ENCODE results near the gene PLOD1. TPM values are rescaled to one million over a fixed set of nuclear protein-coding genes. Genes with fewer than 3 reads are reported as not detected.
A peak's percentile ranks its signal among the peaks of the same experiment; 100 is the strongest.

The PLOD1 gene
- total RNA-seq (2021): 64.1 and 65.0 TPM in 2 replicates
- percentile 50 among the genes with signal in this experiment for Bru-seq, nascent RNA
- BruChase-seq, experiment 1, labeled RNA remaining after a 2-hour chase: percentile 51 among the genes with signal in this experiment
- percentile 64 among the genes with signal in this experiment for BruChase-seq, experiment 2, labeled RNA remaining after a 6-hour chase
- long read RNA-seq, transcript PLOD1-201 (19 exons, 2,940 nt): major isoform, 74 of 104 reads
- long read RNA-seq, partial matches to known transcripts: 23 of 104 reads
- long read RNA-seq, other reads (novel, unspliced or antisense): 7 of 104 reads

- Histone ChIP-seq H3K4me3 (peak within 1 kb of the TSS; percentile 63), H3F3A (ENCODE audit: insufficient read depth, low read depth) (no peaks in the 10 kb centered on the region), H2AFZ (peak within 1 kb of the TSS; percentile 97), H3K9me2 (ENCODE audit: insufficient read depth) (no peaks in the 10 kb centered on the region), H3K4me2 (peak within 1 kb of the TSS; percentile 91), H3K79me2 (ENCODE audit: low read depth) (no peaks in the 10 kb centered on the region), H4K20me1 (ENCODE audit: insufficient read depth) (no peaks in the 10 kb centered on the region), H3K27me3 (ENCODE audit: insufficient read depth, low read depth) (no peaks in the 10 kb centered on the region), H3K4me1 (replicated peaks; ENCODE audit: insufficient read depth) (0 out of 2 replicates have a peak, but pooled peaks cover 5% of the 10 kb centered on the region), H3K9me3 (ENCODE audit: insufficient read depth, low read depth) (no peaks in the 10 kb centered on the region), H3K27ac (no peak within 1 kb of the TSS), H3K36me3 (ENCODE audit: low read depth) (no peaks in the 10 kb centered on the region)
- BruUV-seq (replicated peaks): no TSS peak
- TF ChIP-seq CTCF (conservative IDR thresholded peaks at IDR 0.05): no peak
- no peak for TF ChIP-seq EZH2 (IDR thresholded peaks at IDR 0.05; ENCODE audit: low read depth)
- peak; percentile 38 to 74 for DNase-seq
- POLR2A ChIA-PET (ENCODE audit: unreplicated experiment): interaction anchor here (0.6 to 1.0 kb wide), 6 partner anchors 10 to 164 kb away, joined by 3 to 39 read pairs (median 6); partner anchors contain the start of gene MFN2
- CTCF ChIA-PET: interaction anchor here (0.6 kb wide), 2 partner anchors 27 to 573 kb away, joined by 7 to 8 read pairs; no protein-coding TSS in a partner anchor
- intact Hi-C loops (cut with micrococcal nuclease; ENCODE audit: unreplicated experiment): loop anchor here (5.0 kb wide), 1 partner anchor 48 kb away; the partner anchor contains the start of gene MFN2
These were observed at the start of gene PLOD1 for GRCh38 chr1:11934302-11935056. TSS of gene PLOD1 (plus strand) at chr1:11934717. CDS start at chr1:11934780, 63 bp downstream.

GRCh38 chr1:11885916-11886315, 48.6 kb upstream of the PLOD1 start:
- H3K4me3 ChIP-seq: no peak overlapping the region
- H3K9me2 ChIP-seq (ENCODE audit: insufficient read depth): no peaks in the 10 kb centered on the region
- no peaks in the 10 kb centered on the region for H3K79me2 ChIP-seq (ENCODE audit: low read depth)
- no peak overlapping the region for H3K4me2 ChIP-seq
- DNase-seq: no peak
- H4K20me1 ChIP-seq (ENCODE audit: insufficient read depth): no peaks in the 10 kb centered on the region
- CTCF ChIA-PET: no interaction called here
- no peaks in the 10 kb centered on the region for H3K9me3 ChIP-seq (ENCODE audit: insufficient read depth, low read depth)
- H3K4me1 ChIP-seq (replicated peaks; ENCODE audit: insufficient read depth): no peaks in the 10 kb centered on the region
- no peak overlapping the region for H2AFZ ChIP-seq
- 0 out of 2 replicates have a peak, but pooled peaks cover 3% of the 10 kb centered on the region for H3K27me3 ChIP-seq (ENCODE audit: insufficient read depth, low read depth)
- POLR2A ChIA-PET (ENCODE audit: unreplicated experiment): no interaction called here
- no TSS peak for BruUV-seq (replicated peaks)
- TF ChIP-seq EZH2 (IDR thresholded peaks at IDR 0.05; ENCODE audit: low read depth) (no peak), CTCF (conservative IDR thresholded peaks at IDR 0.05) (no peak)
- intact Hi-C loops (cut with micrococcal nuclease; ENCODE audit: unreplicated experiment): no loop called here
- H3K36me3 ChIP-seq (ENCODE audit: low read depth): no peaks in the 10 kb centered on the region
- H3K27ac ChIP-seq: no peak overlapping the region
- H3F3A ChIP-seq (ENCODE audit: insufficient read depth, low read depth): no peaks in the 10 kb centered on the region

GRCh38 chr1:11886986-11887665, 47.4 kb upstream of the PLOD1 start:
- Histone ChIP-seq H3K79me2 (ENCODE audit: low read depth) (no peaks in the 10 kb centered on the region), H3K27ac (no peak overlapping the region), H3K36me3 (ENCODE audit: low read depth) (no peaks in the 10 kb centered on the region), H2AFZ (no peak overlapping the region), H3K9me3 (ENCODE audit: insufficient read depth, low read depth) (no peaks in the 10 kb centered on the region), H3K4me1 (replicated peaks; ENCODE audit: insufficient read depth) (no peaks in the 10 kb centered on the region), H3F3A (ENCODE audit: insufficient read depth, low read depth) (no peaks in the 10 kb centered on the region), H3K4me3 (no peak overlapping the region), H3K27me3 (ENCODE audit: insufficient read depth, low read depth) (0 out of 2 replicates have a peak, but pooled peaks cover 3% of the 10 kb centered on the region), H3K9me2 (ENCODE audit: insufficient read depth) (no peaks in the 10 kb centered on the region), H4K20me1 (ENCODE audit: insufficient read depth) (no peaks in the 10 kb centered on the region), H3K4me2 (no peak overlapping the region)
- TF ChIP-seq CTCF (conservative IDR thresholded peaks at IDR 0.05) (no peak), EZH2 (IDR thresholded peaks at IDR 0.05; ENCODE audit: low read depth) (no peak)
- ChIA-PET CTCF (interaction anchor here (0.6 kb wide), 1 partner anchor 24 kb away, joined by 4 read pairs; no protein-coding TSS in a partner anchor), POLR2A (ENCODE audit: unreplicated experiment) (no interaction called here)
- no TSS peak for BruUV-seq (replicated peaks)
- no peak for DNase-seq
- intact Hi-C loops (cut with micrococcal nuclease; ENCODE audit: unreplicated experiment): no loop called here
